Neutrophil (primary cell): ENCODE measurements around the gene CHRNB2.

ENCODE experiments used
- H3K27ac ChIP-seq: fragments of 200-600 bp; sonication (generic); 2 replicates; pipeline ENCODE4 v1.5.1; 2016; ENCODE audit warnings: mild to moderate bottlenecking, moderate library complexity
- H3K27me3 ChIP-seq: fragments of 200-600 bp; sonication (generic); 2 replicates; pipeline ENCODE4 v1.6.0; 2016; ENCODE audit warnings: mild to moderate bottlenecking
- H3K36me3 ChIP-seq: fragments of 200-600 bp; sonication (generic); 2 replicates; pipeline ENCODE4 v1.5.1; 2017
- H3K4me1 ChIP-seq, 2 experiments: fragments of 200-600 bp in 1 of 2; sonication (generic) in 1 of 2; 1 replicate in 1 of 2; 2 replicates in 1 of 2; pipeline versions ENCODE4 v1.5.1 to v1.6.1; 2013 to 2016; ENCODE audit warnings: low read depth in 1 of 2, low read length in 1 of 2, mild to moderate bottlenecking in 1 of 2, moderate library complexity in 1 of 2; ENCODE audit not compliant: control insufficient read depth in 1 of 2, insufficient read depth in 1 of 2
- H3K4me3 ChIP-seq, 2 experiments: fragments of 200-600 bp in 1 of 2; sonication (generic) in 1 of 2; 1 replicate in 1 of 2; 2 replicates in 1 of 2; pipeline ENCODE4 v1.5.1; 2013 to 2016; ENCODE audit warnings: low read depth in 1 of 2, low read length in 1 of 2, mild to moderate bottlenecking in 1 of 2, moderate library complexity in 1 of 2
- H3K9me3 ChIP-seq: fragments of 200-600 bp; sonication (generic); 2 replicates; pipeline ENCODE4 v1.5.1; 2016
- TF ChIP-seq, protein P1 (sequence below): fragments of 200-600 bp; sonication (generic); IDR thresholded peaks from 2 replicates; pipeline ENCODE4 v1.5.1; 2016; ENCODE audit warnings: antibody characterized with exemption

CHRNB2 gene

DNA sequence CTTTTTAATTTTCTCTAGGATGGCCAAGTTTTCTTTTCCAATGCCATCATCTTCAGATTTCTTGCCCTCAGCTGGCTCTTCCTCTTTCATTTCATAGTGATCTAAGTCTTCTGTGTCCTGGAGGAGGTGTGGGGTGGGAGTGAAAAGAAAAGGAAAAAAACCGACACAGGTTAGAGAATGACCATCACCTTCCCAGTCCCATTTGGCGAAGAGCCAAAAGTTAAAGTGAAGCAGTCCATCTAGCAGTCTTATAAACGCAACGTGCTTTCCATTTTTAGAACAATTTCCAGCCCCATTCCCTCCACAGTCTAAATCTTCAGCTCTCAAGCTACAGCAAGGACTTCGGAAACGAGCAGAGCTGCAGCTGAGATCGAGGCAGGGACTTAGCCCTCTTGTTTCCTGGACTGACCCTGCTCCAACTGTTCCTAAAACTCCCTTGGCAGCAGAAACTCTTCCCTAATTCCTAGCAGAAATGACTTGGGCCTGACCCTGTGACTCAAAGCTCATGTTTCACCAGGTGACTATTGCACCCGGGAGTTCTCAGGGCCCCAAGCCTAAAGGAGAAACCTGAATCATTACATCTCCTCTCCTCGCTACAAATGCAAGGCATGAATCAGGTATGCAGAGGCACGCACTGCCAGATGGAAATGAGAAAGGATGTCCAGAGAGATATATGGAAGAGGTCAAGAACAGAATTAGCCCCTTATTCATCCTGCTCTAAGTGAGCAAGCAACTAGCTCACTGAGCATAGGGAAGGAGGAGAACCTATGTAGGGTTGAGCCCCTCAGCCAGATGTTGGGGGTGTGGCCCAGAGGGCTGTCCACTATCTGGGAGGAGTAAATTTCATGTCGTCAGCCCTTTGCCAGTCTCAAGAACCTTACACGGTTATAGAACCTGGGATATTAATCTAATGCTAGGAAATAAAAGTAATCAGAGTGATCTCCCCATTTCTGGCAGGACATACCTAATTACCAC lies 14.2 kb upstream of the CHRNB2 start:
- Histone ChIP-seq H3K4me1 (peaks cover 21% of the 10 kb centered on the region in 2 experiments), H3K27me3 (no peaks in the 10 kb centered on the region), H3K36me3 (peaks cover 79% of the 10 kb centered on the region), H3K9me3 (no peaks in the 10 kb centered on the region), H3K27ac (no peak overlapping the region), H3K4me3 (no peak overlapping the region)
- TF ChIP-seq, protein P1, sequence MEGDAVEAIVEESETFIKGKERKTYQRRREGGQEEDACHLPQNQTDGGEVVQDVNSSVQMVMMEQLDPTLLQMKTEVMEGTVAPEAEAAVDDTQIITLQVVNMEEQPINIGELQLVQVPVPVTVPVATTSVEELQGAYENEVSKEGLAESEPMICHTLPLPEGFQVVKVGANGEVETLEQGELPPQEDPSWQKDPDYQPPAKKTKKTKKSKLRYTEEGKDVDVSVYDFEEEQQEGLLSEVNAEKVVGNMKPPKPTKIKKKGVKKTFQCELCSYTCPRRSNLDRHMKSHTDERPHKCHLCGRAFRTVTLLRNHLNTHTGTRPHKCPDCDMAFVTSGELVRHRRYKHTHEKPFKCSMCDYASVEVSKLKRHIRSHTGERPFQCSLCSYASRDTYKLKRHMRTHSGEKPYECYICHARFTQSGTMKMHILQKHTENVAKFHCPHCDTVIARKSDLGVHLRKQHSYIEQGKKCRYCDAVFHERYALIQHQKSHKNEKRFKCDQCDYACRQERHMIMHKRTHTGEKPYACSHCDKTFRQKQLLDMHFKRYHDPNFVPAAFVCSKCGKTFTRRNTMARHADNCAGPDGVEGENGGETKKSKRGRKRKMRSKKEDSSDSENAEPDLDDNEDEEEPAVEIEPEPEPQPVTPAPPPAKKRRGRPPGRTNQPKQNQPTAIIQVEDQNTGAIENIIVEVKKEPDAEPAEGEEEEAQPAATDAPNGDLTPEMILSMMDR = no peak

DNA sequence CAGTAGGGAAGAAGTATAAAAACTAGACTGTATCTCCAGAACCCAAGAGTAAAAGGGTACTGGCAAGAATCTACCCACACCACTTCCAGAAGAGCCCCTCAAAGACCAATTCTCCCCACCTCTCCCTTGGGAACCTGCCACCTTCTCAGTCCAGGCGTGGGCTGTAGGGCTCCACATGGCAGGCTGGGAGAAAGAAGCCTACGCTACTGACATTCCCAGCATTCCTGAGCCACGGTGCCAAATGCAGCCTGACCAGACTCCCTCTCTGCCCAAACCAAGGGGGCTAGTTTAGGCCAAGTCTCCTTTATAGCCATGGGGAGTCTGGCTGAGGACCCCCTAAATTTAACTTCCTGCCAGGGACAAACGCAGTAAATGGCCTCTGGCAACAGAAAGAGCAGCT lies 11.2 kb upstream of the CHRNB2 start:
- TF ChIP-seq, protein P1 = no peak
- Histone ChIP-seq H3K27ac (peak overlapping the region; percentile 97), H3K27me3 (no peaks in the 10 kb centered on the region), H3K9me3 (no peaks in the 10 kb centered on the region), H3K4me1 (peaks cover 30 to 31% of the 10 kb centered on the region in 2 experiments), H3K4me3 (no peak overlapping the region), H3K36me3 (peaks cover 48% of the 10 kb centered on the region)

DNA sequence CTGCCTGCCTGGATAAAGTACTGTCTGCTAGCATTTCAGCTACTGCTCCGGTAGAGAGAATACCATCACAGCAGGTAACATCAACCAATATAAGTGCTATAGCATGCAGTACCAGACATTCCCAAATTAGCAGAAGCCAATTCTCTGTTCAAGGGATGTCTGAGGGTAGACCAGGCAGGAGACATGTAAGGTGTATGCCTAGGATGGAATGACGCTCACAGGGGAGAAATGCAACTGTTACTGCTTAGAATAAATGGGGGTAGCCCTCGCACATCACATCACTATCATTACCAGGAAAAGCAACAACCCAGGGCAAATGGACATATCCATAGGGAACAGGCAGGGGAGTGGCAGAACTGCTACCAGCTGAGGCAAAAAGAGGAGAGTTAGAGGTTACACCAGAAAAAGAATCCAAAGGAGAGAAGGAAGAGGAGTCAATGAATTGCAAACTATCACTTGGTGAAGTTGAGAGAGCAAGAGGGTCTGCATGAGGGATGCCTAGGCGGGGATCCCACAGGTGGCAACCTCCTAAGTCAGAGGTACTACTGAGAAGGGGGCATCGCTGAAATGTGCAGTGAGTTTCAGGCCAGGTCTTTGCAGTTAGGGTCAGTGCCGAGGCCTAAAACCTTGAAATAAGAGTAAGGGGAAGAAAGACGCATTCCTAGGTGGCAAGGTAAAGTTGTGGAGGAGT lies 10.2 kb upstream of the CHRNB2 start:
- Histone ChIP-seq H3K9me3 (no peaks in the 10 kb centered on the region), H3K36me3 (peaks cover 38% of the 10 kb centered on the region), H3K4me1 (peaks cover 30 to 31% of the 10 kb centered on the region in 2 experiments), H3K27me3 (no peaks in the 10 kb centered on the region), H3K4me3 (peak overlapping the region; percentile 87 to 93), H3K27ac (peak overlapping the region; percentile 97)
- TF ChIP-seq, protein P1 = no peak

DNA sequence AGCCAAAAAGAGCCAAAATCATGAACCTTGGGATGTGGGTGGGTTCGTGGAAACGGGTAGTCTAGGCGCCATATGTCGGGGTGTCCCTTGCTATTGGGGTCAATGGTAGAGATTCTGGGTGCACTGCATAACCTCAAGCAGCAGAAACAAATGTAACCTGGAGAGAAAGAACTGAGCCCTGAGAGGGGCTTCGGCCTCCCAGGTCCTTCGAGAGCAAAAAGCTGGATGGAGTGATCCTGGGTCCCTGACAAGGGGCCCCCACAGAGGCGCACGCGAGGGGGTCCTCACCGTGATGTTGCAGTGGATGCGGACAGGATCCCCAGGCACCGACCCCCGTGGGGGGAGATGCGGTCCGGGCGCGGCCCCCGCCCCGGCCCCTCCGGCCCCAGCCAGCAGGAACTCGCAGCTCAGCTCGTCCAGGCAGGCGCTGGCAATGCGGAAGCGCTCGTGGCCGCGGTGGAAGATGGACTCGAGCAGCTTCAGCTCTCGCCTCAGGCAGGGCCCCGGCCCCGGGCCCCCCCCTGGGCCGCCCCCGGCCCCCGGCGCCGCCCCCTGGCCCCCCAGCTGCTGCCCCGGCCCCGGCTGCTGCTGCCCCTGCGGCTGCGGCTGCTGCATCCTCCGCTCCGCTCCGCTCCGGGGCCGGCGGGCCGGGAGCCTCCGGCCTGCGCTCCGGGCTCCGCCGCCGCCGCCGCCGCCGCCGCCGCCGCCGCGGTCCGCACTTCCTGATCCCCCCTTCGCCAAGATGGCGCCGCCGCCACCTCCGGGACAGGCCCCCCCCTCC lies 9.4 kb upstream of the CHRNB2 start, which contains the start of gene UBE2Q1:
TSS of gene UBE2Q1 (minus strand) at position 724 of the 781 bp plus-strand sequence. CDS start at position 615, 109 bp downstream.
- H3K27me3 ChIP-seq = no peaks in the 10 kb centered on the region
- peaks cover 31% of the 10 kb centered on the region for H3K36me3 ChIP-seq
- H3K4me1 ChIP-seq = peaks cover 30 to 31% of the 10 kb centered on the region in 2 experiments
- peak within 1 kb of the TSS; percentile 87 to 93 for H3K4me3 ChIP-seq
- TF ChIP-seq, protein P1 = no peak
- no peaks in the 10 kb centered on the region for H3K9me3 ChIP-seq
- peak within 1 kb of the TSS; percentile 97 for H3K27ac ChIP-seq
